ENCODE results near the gene TAS2R46.
"Not testable (repeated sequence)": the region's sequence is repeated elsewhere in the genome, so short reads cannot be mapped to it uniquely, and the experiment has no call there.

Gene TAS2R46, protein sequence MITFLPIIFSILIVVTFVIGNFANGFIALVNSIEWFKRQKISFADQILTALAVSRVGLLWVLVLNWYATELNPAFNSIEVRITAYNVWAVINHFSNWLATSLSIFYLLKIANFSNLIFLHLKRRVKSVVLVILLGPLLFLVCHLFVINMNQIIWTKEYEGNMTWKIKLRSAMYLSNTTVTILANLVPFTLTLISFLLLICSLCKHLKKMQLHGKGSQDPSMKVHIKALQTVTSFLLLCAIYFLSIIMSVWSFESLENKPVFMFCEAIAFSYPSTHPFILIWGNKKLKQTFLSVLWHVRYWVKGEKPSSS

GRCh38 chr12:11062194-11062593 is at the start of gene TAS2R46:
Gene TAS2R46 (minus strand): TSS chr12:11062294. CDS start chr12:11062294, 0 bp downstream.
- DNase-seq = not testable (repeated sequence)

- not testable (repeated sequence) for DNase-seq
Observed at GRCh38 chr12:11111213-11111612, 49.1 kb upstream of the TAS2R46 start.

DNA sequence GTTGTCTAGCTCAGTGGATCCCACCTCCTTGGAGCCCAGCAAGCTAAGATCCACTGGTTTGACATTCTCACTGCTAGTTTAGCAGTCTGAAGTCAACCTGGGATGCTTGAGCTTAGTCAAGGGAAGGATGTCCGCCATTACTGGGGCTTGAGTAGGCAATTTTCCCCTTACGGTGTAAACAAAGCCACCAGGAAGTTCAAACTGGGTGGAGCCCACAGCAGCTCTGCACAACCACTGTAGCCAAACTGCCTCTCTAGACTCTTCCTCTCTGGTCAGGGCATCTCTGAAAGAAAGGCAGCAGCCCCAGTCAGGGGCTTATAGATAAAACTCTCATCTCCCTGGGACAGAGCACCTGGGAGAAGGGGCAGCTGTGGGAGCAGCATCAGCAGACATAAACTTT is 46.8 kb upstream of the TAS2R46 start:
- DNase-seq = no peak

DNA sequence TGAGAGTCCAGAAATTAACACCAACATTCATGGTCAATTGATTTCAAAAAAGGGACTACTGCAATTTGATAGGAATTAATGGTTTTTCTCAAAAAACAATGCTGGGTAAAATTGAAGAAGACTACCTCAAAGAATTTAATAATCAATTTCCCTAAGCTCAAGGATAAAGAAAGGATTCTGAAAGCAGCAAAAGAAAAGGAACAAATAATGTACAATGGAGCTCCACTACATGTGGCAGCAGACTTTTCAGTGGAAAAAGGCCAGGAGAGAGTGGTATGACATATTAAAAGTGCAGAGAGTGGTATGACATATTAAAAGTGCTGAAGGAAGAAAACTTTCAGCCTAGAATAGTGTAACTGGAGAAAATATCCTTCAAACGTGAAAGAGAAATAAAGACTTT is 45.6 kb upstream of the TAS2R46 start:
- DNase-seq = no peak

- DNase-seq = no peak
Observed at GRCh38 chr12:11106288-11106687, 44.2 kb upstream of the TAS2R46 start.

DNA sequence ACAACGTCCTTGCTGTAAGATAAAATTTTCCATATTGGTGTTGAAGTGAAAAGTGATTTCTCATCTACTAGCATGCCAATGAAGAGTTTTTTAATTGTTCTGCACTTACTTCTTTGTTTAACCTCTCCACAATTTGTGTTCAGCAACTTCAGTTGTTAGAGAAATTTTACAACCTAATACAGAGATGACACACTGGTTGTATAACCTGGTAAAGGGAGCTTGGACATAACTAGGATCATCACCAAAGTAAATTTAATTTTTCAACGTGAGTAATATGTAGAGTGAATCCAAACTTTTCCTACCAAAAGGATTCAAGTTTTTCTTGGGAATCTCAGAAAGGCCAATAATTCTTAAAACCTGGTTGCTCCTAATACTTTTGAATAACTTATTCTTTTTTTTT is 43.5 kb upstream of the TAS2R46 start:
- no peak for DNase-seq

- not testable (repeated sequence) for DNase-seq
Observed at GRCh38 chr12:11094910-11095309, 32.8 kb upstream of the TAS2R46 start.

- no peak for DNase-seq
Observed at GRCh38 chr12:11092128-11092527, 30.0 kb upstream of the TAS2R46 start, which contains the start of gene TAS2R43. Gene TAS2R43 (minus strand): TSS chr12:11092313. CDS start chr12:11092229, 84 bp downstream.

DNA sequence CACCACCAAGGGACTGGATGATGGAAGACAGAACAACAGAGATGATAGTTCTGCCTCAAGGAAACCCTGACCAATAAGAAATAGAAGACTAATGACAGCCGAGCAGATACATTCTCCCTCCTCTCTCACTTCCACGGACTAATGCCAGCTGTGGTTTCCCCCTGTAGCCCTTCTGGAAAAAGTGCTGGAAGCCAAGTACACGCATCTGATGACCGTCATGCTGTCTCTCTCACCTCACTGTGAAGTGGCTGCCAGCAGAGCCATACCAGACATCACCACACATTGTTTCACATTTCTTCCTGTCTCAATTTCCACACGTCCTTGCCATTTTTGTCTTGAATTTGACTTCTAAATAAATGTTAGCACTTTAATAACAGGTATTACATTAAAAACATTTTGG is 27.2 kb upstream of the TAS2R46 start:
- no peak for DNase-seq

DNA sequence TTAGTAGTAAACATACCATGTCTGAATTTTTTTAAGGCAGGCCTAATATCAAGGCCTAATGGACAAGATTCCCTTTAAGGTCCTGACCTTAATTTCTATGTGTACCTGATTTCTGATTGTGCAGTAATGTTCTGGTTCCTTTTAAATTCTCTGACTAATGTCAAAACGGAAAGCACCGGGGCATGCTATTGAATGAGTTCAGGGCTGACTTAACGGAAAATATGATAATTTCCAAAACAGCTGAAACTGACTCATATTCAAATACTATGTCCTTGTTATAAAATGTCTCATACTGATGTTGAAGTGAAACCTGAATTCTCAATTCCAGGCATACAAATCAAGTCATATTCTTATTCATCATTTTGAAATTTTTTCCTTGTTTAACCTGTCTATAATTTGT is 23.3 kb upstream of the TAS2R46 start:
- DNase-seq = no peak

DNA sequence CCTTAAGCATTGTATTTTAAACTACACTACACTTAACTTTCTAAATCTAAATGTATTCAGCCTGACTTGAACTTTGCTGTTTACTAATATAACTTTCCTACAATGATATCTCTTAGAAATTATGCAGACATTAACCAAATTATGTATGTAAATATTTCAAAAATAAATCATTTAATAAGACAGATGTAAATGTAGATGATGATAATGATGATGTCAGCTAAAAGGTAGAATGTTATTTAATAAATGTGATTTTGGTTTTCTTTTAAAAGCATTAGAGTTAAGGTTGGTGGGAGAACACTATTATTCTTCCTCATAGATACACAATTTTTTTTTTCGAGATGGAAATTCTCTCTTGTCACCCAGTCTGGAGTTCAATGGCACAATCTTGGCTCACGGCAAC is 19.9 kb upstream of the TAS2R46 start:
- no peak for DNase-seq

GRCh38 chr12:11078246-11078645 is 16.2 kb upstream of the TAS2R46 start:
- no peak for DNase-seq

DNA sequence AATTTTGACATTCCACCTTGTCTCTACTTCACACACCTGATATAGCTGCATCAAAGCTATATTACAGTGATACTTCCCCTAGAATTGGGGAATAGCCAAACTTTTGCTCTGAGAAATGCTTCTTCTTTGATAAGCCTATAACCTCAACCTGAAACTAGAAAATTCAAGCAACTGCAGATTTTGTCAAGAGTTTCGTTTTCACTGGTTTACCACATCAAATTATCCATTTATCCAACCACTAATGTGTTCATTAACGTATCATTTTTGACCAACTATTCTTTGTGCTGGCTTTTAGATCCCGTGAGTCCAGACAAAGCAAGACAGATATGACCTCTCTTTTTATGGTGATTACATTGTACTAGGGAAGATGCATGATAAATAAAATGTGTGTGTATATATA is 13.5 kb upstream of the TAS2R46 start:
- DNase-seq = no peak

DNA sequence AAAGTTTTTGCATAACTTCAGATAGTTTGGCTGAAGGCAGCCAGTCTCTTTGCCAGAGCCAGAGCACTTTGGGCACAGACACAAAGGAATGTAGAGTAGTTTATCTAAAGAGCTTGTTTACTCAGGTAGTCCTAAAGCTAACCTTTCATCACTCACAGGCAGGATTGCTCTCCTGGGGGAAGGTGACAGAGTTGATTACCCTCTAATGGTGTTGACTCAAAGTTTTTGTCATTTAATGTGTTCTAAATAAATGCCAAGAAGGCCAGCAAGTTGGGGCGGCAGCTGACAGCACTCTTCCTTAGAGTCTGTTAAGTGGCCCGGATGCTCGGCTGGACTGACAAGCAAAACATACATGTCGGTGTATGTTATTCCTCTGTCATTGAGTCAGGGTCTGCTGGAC is 9.3 kb upstream of the TAS2R46 start:
- no peak for DNase-seq

DNA sequence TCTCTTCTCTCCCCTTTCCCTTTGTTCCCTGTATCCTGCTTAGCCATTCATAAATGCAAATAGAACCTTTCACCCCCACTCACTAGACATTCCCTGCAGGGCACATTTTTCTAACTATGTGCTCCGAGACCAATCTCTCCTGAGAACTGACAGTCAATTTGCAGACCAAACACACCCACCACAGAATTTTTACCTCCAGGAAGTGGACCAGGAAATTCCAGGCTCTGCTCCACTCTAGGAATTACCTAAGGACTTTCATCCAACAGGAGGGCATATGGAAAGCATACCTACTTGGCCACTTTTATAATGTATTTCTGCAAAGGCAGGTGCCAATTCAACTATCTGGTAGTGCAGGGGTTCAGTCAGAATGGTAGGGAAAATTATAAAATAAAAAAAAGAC is 8.9 kb upstream of the TAS2R46 start:
- no peak for DNase-seq

GRCh38 chr12:11069854-11070365 is 7.8 kb upstream of the TAS2R46 start:
- no peak for DNase-seq

GRCh38 chr12:11067514-11067913 is 5.4 kb upstream of the TAS2R46 start:
- DNase-seq = no peak

- no peak for DNase-seq
Observed at GRCh38 chr12:11059784-11060183, 2.3 kb downstream of the TAS2R46 start.

GRCh38 chr12:11059041-11059440 is 3.1 kb downstream of the TAS2R46 start:
- DNase-seq = no peak

- DNase-seq = no peak
Observed at GRCh38 chr12:11055306-11055705, 6.8 kb downstream of the TAS2R46 start.

DNA sequence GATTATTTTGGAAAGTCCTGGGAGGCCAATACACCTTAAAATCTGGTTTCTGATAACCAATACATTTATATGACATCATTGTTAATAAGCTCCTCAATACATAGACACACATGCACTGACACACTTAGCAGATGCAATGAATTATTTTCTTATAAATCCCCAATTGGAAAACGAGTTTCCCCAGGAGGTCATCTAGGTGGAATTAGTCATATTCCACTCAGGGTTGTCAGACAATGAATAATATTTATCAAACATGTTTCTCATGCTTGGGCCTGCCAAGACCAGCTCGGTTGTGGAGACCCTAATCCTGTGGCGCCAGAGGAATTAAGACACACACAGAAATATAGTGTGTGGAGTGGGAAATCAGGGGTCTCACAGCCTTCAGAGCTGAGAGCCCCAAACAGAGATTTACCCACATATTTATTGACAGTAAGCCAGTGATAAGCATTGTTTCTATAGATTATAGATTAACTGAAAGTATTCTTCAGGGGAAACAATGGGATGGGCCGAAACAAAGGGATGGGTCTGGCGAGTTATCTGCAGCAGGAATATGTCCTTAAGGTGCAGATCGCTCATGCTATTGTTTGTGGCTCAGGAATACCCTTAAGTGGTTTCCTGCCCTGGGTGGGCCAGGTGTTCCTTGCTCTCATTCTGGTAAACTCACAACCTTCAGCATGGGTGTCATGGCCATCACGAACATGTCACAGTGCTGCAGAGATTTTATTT is 12.1 kb downstream of the TAS2R46 start:
- DNase-seq = not testable (repeated sequence)

DNA sequence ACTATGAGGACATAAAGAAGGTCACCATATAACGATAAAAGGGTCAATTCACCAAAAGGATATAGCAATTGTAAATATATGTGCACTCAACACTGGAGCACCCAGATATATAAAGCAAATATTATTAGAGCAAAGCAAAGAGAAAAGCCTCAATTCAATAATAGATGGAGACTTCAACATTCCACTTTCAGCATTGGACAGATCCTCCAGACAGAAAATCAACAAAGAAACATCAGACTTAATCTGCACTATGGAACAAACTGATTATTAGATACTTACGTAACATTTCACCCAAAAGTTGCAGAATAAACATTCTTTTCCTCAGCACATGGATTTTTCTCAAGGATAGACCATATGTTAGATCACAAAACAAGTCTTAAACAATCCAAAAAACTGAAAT is 20.7 kb downstream of the TAS2R46 start:
- not testable (repeated sequence) for DNase-seq

DNA sequence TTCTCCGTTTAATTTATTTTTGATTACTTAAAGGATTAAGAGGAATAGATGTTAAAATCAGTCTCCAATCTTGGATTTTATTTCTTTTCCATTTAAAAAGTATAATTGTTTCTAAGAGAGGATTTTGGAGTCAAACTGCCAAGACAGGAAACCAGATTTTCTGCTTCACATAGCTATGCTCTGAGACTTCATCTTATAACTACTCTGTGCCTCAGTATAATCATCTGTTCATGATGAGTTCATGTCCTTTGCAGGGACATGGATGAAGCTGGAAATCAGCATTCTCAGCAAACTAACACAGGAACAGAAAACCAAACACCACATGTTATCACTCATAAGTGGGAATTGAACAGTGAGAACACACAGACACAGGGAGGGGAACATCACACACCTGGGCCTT is 21.9 kb downstream of the TAS2R46 start:
- DNase-seq = no peak

- no peak for DNase-seq
Observed at GRCh38 chr12:11039171-11039570, 22.9 kb downstream of the TAS2R46 start.
